HepG2 (cell line): ENCODE results near the gene PVRIG.
"Not testable (repeated sequence)": the region's sequence is repeated elsewhere in the genome, so short reads cannot be mapped to it uniquely, and the experiment has no call there.

ENCODE experiments used
- EZH2 ChIP-seq: conservative IDR thresholded peaks from 2 replicates; pipeline ENCODE4 v1.6.1; 2012; ENCODE audit warnings: mild to moderate bottlenecking, low read depth, low read length, moderate library complexity
- HDAC6 ChIP-seq: fragments of 200-600 bp; sonication (generic); IDR thresholded peaks from 2 replicates; pipeline ENCODE4 v1.7.0; 2017; ENCODE audit warnings: mild to moderate bottlenecking, antibody characterized with exemption, low read length, low read depth
- YEATS4 ChIP-seq: sonication (generic); formaldehyde crosslinking; IDR thresholded peaks from 2 replicates; pipeline ENCODE4 v1.4.0; 2020; ENCODE audit warnings: missing genetic modification reagents, borderline replicate concordance
- ZNF552 ChIP-seq: sonication (generic); formaldehyde crosslinking; IDR thresholded peaks from 2 replicates; pipeline ENCODE4 v1.9.0; 2022; ENCODE audit warnings: missing genetic modification reagents, mild to moderate bottlenecking, borderline replicate concordance

DNA sequence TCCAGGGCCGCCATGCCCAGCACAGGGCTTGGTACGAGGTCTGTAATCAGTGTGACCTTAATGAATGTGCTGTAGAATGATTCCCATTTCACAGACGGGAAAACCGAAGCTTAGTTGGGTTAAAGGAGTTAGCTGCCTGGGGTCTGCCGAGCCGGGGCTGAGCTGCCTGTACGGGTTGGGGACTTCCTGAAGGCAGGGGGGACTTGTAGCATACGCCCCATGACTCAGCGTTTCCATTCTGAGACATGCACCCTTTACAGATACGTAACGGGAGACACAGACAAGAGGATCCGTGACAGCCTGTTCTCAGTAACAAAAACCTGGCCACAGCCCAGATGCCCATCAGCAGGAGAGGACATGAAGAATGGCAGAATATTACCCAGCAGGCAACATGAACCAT, 23.6 kb downstream of the PVRIG start:
- TF ChIP-seq HDAC6; EZH2; ZNF552 (CRISPR knock-in tag); YEATS4 (CRISPR knock-in tag): not testable (repeated sequence)
